CD4-positive, alpha-beta T cell treated with Interleukin-17A for 1 hour (primary cell): ENCODE data around the gene DDAH2.
A peak's percentile ranks its signal among the peaks of the same experiment; 100 is the strongest.

ENCODE experiments used
- DNase-seq: peaks from one replicate; pipeline ENCODE4 v3.0.0-alpha.2; 2020

The DDAH2 gene

DNA sequence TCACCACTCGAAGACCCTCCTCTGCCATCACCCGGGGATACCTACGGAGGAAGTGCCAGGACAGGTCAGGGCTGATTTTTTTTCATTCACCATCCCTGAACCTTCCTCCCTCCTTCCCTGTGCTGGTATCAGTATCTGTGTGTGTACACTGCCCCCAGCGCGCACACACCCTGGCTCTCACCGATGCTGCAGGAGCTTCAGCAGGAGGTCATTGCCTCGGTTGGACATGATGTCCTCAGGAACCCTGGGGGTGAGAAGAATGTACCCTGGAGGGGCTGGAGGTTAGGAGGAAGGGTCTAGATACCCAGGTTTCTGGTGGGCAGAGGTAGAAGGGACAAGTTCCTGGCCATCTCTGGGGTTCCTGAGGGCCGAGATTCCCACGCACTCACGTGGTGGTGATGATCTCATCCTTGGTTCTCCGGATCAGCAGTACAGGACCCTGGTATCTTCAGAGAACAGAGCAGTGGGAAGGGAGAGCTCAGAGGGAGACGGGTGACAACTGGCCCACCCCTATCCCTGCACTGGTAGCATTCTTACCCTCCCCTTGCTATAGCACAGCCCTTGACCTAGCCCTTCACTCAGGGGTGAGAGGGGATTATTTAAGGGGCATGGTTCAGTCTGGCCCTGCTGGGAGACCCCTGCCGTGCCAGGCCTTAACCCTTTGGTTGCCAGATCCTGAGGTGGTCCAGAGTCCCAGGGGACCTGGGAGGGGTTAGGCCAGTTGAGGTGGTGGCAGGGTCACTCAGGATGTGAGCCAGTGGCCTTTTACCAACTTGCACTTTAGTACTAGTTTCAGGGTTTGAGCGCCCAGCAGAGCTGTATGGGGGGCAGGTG is 41.0 kb downstream of the DDAH2 start:
- DNase-seq = no peak

DNA sequence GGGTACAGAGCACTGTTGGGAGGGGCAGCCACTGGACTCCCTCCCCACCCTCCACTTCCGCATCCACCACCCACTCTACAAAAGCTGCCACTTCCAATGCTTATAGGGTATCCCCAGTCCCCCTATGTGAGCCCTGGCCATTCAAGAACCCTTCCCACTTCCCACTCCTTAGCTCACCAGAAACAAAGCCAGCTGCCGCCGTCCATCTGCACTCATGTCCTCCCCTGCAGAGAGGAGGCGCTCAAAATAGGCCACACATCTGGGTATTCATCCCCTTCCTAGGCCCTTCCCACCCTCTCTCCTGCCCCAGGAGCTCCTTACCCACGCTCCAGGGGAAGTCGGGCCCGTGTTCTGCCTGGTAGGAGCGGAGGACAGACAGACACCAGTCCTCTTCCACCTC is 41.8 kb downstream of the DDAH2 start:
- DNase-seq = no peak

DNA sequence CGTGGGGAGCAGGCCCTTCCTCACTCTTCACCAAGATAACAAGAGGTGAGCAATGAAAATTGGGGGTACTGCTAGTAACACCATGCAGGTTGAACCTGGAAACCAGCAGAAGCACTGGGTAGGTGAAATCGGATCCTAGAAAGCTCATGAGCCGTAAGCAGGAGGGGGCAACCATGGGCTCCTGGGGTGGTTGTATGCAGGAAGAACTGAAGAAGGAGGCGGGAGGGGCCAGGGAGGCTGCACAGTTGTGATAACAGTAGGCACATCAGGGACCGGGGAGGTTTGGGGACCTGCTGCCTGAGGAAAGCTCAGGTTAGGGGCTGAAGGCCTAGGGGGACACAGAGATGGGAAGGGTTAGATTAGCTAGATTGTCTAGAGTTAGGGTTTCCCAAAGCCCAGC is 42.6 kb downstream of the DDAH2 start:
- DNase-seq = no peak

DNA sequence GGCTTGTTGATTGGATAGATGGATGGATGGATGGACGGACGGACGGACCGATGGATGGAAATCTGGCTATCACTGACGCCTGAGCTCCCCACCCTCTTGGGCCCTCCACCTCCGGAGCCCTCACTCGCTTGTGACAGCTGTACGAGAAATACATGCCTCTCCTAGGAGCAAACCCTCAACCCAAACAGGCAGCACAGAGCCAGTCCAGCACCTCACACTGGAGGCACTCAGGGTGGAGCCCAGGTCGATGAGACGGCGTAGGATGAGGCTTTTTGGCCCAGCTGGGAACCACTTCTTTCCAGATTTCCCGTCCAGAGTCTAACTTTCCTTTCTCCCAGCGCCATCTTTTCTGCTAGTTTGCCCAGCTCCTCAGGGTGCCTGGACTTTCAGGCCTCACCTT is 45.5 kb downstream of the DDAH2 start:
- no peak for DNase-seq

DNA sequence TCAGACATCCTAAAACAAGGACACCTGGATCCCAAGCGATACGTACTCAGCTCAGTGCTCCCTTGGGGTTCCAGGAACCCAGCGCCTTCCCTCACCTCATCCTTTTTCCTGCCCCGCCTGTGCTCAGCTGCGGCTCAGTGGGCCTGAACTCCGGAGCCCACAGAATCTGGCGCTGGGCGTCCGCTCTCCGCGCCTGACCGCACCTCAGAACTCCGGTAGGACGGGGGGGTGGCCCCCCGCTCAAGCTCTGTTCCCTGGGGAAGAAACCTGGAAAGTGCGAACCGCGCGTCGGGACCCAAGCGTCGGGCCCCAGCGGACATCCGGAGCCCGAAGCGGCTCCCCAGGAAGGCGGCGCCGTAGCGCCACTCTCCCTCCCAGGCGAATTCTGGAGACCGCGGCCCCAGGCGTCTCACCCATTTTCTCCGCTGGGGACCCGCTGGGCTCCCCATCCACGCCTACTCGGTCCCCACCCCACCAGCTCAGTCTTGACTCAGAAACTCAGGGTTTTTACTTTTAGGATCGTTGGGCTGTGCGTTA is 47.9 kb downstream of the DDAH2 start:
- peak; percentile 45 for DNase-seq

DNA sequence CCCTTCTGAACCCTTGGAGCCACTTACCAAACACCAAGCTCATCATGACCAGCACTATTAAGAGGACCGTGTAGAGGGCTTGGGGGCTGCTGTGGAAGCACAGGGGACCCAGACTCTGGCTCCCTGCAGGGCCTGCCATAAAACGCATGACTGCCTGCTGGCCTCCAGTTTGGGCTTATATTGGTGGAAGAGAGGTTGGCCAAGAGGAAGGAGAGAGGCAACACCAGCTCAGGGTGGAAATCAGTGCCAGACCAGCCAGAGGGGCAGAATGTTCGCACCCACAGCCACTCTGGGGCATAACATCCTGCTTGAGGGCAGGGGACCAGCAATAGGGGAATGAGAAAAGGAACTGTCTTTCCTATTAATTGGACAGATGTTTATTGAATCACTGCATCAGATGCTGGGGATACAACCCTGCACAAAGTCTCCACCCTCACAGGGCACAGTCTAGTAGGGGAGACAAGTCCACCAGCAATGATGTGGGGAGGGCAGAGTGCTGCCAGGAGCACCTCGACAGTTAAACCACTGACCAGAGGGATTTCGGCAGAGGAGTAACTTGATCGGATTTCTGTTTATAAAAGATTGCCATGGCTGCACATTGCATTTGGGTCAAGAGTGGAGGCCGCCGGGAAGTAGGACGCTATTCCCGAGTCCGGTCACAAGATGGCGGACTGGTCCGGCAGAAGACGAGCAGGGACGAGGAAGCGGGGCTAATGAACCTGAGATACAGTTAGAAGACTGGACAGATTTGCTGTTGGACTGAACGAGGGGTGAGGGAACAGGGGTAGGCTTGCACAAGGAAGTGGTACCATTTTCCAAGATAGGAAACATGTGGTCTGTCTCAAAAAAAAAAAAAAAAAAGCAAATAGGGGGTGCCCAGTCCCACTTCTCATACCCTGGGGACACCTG is 48.6 kb downstream of the DDAH2 start, which contains the start of gene LY6G5C:
Gene LY6G5C (minus strand): TSS at position 842 of the 909 bp plus-strand sequence. CDS start 694 bp downstream, at position 148.
- DNase-seq = peak; percentile 79

DNA sequence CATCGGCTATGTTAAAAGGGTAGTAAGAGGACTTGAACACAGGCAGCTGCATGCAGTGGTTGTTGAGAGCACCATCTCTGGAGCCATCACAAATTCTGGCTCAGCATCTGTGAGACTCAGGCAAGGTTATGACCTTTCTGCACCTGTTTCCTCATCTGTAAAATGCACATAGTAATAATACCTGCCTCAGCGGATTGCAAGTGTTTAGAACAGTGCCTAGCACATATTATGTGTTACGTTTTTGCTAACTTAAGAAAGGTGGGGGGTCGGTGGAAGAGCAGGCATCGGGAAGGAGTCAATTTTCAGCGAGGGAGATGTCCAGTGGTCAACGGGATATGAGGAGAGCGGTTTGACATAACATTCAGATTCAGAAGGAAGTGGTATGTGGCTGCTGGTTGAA is 51.1 kb downstream of the DDAH2 start:
- DNase-seq = no peak
